ENCODE measurements around the gene ANGPTL4.

ANGPTL4 gene

DNA sequence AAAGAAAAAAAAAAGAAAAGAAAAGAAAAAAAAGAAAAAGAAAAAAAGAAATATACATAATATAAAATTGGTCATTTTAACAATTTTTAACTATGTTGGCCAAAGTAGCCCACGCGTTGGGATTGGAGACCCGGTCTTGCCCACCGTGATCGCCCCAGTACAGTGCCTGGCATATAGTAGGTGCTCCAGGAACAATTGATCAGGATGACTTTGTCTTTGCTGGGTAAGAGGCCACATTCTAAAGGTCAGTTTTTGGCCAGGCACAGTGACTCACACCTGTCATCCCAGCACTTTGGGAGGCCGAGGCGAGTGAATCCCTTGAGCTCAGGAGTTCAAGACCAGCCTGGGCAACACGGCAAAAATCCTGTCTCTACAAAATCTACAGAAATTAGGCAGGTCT, 3.8 kb upstream of the ANGPTL4 start:
- TF ChIP-seq POLR2AphosphoS5 (IDR thresholded peaks at IDR 0.05; ENCODE audit: low read depth) = no peak
- no peak for TF ChIP-seq GABPA (IDR thresholded peaks at IDR 0.05; ENCODE audit: low read depth)
- TF ChIP-seq, protein P1, sequence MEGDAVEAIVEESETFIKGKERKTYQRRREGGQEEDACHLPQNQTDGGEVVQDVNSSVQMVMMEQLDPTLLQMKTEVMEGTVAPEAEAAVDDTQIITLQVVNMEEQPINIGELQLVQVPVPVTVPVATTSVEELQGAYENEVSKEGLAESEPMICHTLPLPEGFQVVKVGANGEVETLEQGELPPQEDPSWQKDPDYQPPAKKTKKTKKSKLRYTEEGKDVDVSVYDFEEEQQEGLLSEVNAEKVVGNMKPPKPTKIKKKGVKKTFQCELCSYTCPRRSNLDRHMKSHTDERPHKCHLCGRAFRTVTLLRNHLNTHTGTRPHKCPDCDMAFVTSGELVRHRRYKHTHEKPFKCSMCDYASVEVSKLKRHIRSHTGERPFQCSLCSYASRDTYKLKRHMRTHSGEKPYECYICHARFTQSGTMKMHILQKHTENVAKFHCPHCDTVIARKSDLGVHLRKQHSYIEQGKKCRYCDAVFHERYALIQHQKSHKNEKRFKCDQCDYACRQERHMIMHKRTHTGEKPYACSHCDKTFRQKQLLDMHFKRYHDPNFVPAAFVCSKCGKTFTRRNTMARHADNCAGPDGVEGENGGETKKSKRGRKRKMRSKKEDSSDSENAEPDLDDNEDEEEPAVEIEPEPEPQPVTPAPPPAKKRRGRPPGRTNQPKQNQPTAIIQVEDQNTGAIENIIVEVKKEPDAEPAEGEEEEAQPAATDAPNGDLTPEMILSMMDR (IDR thresholded peaks at IDR 0.05; ENCODE audit: insufficient read depth, low read length) = no peak
- H3K27ac ChIP-seq (replicated peaks) = no peak overlapping the region
- no peak overlapping the region for H3K4me3 ChIP-seq (replicated peaks; ENCODE audit: insufficient read depth, low read length)
- H3K27me3 ChIP-seq (ENCODE audit: insufficient read depth, poor library complexity, severe bottlenecking) = peaks cover 21% of the 10 kb centered on the region
- DNase-seq (ENCODE audit: low read depth in 1 of 2, low spot score in 1 of 2) = no peak

DNA sequence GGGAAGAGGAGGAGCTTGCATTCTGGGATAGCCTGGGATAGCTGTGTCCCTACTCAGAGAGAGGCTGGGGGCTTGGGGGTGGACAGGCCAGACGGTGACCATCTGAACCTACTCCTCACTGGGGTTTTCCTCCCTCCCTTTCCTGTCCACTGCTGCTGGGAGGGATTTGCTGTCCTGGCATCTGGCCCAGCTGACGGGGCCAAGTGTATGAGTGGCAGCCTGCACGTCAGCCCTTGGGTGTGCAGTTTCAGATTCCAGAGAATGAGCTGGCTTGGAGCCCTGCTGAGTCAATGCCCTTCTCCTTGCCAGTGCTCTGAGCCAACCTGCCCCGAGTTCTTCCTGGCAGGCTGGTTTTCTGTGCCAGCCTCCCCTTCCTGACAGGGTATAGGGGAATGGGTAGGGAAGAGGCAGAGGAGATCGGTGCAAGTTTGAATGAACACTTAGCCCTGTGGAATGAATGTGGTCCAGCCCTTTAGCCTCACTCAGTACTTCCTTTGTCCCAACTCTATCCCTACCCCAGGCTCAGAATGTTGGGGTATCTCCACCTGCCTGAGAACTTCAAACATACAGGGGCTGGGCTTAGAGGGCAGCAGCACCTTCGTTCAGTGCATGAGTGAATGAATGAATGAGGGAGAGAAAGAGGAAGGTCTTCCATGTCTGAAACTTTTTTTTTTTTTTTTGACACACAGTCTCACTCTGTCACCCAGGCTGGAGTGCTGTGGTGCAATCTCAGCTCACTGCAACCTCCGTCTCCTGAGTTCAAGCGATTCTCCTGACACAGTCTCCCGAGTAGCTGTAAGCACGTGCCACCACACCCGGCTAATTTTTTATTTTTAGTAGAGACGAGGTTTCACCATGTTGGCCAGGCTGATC, 1.8 kb upstream of the ANGPTL4 start:
- TF ChIP-seq SPI1 (IDR thresholded peaks at IDR 0.05; ENCODE audit: borderline replicate concordance, low read depth) (no peak), GABPA (IDR thresholded peaks at IDR 0.05; ENCODE audit: low read depth) (no peak), POLR2AphosphoS5 (IDR thresholded peaks at IDR 0.05; ENCODE audit: low read depth) (no peak)
- TF ChIP-seq, protein P2, sequence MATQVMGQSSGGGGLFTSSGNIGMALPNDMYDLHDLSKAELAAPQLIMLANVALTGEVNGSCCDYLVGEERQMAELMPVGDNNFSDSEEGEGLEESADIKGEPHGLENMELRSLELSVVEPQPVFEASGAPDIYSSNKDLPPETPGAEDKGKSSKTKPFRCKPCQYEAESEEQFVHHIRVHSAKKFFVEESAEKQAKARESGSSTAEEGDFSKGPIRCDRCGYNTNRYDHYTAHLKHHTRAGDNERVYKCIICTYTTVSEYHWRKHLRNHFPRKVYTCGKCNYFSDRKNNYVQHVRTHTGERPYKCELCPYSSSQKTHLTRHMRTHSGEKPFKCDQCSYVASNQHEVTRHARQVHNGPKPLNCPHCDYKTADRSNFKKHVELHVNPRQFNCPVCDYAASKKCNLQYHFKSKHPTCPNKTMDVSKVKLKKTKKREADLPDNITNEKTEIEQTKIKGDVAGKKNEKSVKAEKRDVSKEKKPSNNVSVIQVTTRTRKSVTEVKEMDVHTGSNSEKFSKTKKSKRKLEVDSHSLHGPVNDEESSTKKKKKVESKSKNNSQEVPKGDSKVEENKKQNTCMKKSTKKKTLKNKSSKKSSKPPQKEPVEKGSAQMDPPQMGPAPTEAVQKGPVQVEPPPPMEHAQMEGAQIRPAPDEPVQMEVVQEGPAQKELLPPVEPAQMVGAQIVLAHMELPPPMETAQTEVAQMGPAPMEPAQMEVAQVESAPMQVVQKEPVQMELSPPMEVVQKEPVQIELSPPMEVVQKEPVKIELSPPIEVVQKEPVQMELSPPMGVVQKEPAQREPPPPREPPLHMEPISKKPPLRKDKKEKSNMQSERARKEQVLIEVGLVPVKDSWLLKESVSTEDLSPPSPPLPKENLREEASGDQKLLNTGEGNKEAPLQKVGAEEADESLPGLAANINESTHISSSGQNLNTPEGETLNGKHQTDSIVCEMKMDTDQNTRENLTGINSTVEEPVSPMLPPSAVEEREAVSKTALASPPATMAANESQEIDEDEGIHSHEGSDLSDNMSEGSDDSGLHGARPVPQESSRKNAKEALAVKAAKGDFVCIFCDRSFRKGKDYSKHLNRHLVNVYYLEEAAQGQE (IDR thresholded peaks at IDR 0.05; ENCODE audit: insufficient replicate concordance, low read depth) = no peak
- TF ChIP-seq, protein P1 (IDR thresholded peaks at IDR 0.05; ENCODE audit: insufficient read depth, low read length) = no peak
- no peak overlapping the region for H3K27ac ChIP-seq (replicated peaks)
- H3K27me3 ChIP-seq (ENCODE audit: insufficient read depth, poor library complexity, severe bottlenecking) = peaks cover 38% of the 10 kb centered on the region
- no peak overlapping the region for H3K4me3 ChIP-seq (replicated peaks; ENCODE audit: insufficient read depth, low read length)
- peak in 1 of 2 experiments; percentile 70 for DNase-seq (ENCODE audit: low read depth in 1 of 2, low spot score in 1 of 2)

DNA sequence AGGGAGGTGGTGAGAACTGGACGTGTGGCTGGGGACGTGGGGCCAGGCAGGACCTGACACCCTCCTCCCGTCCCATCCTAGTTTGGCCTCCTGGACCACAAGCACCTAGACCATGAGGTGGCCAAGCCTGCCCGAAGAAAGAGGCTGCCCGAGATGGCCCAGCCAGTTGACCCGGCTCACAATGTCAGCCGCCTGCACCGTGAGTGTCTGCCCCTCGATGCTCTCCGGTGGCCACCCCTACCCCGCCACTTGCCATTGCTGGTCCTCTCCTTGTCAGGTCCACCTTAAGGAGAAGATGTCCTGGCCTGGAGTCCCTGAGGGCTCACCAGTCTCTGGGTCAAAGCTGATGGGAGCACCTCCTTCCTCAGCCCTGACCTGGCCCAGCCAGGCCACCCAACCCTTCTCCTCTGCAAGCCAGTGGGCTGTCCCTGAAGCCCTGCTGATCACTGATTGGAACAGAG, 2.2 kb downstream of the ANGPTL4 start:
- TF ChIP-seq GABPA (IDR thresholded peaks at IDR 0.05; ENCODE audit: low read depth) = no peak
- no peak overlapping the region for H3K27ac ChIP-seq (replicated peaks)
- H3K27me3 ChIP-seq (ENCODE audit: insufficient read depth, poor library complexity, severe bottlenecking) = peaks cover 43% of the 10 kb centered on the region
- no peak overlapping the region for H3K4me3 ChIP-seq (replicated peaks; ENCODE audit: insufficient read depth, low read length)
- no peak for DNase-seq (ENCODE audit: low read depth in 1 of 2, low spot score in 1 of 2)

DNA sequence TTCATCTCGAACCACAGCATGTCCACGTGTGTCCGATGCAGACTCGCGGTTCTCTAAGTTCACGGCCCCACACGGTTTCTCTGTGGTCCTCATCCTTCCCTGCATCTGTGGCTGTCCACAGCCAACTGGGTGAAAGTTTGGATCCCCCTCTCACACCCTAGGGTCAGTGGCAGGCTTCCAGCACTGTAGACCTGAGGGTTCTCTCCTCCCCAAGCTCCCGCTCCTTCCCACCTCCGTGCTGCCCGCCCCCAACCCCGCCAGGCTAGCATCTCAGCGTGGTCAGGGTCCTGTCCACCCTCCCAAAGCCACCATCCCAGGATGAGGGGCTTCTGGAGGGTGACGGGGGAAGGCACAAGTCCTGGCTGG, 3.0 kb downstream of the ANGPTL4 start:
- no peak overlapping the region for H3K27ac ChIP-seq (replicated peaks)
- no peak for TF ChIP-seq SPI1 (IDR thresholded peaks at IDR 0.05; ENCODE audit: borderline replicate concordance, low read depth)
- no peak for TF ChIP-seq GABPA (IDR thresholded peaks at IDR 0.05; ENCODE audit: low read depth)
- TF ChIP-seq, protein P1 (IDR thresholded peaks at IDR 0.05; ENCODE audit: insufficient read depth, low read length) = no peak
- no peak for TF ChIP-seq POLR2AphosphoS5 (IDR thresholded peaks at IDR 0.05; ENCODE audit: low read depth)
- TF ChIP-seq, protein P2 (IDR thresholded peaks at IDR 0.05; ENCODE audit: insufficient replicate concordance, low read depth) = no peak
- H3K4me3 ChIP-seq (replicated peaks; ENCODE audit: insufficient read depth, low read length) = no peak overlapping the region
- DNase-seq (ENCODE audit: low read depth in 1 of 2, low spot score in 1 of 2) = no peak
- H3K27me3 ChIP-seq (ENCODE audit: insufficient read depth, poor library complexity, severe bottlenecking) = peaks cover 43% of the 10 kb centered on the region
